HepG2 (cell line): ENCODE data around the gene COL8A2. TPM values are rescaled to one million over a fixed set of nuclear protein-coding genes. Genes with fewer than 3 reads are reported as not detected.

Experiments used
- ARNT ChIP-seq: fragments of 450-650 bp; IDR thresholded peaks from 2 replicates; pipeline ENCODE4 v1.6.1; 2017
- ATF1 ChIP-seq: IDR thresholded peaks from 2 replicates; pipeline ENCODE4 v1.6.1; 2016; ENCODE audit warnings: mild to moderate bottlenecking, control low read depth
- CREBL2 ChIP-seq: sonication (generic); formaldehyde crosslinking; IDR thresholded peaks from 2 replicates; pipeline ENCODE4 v1.8.1; 2023; ENCODE audit warnings: missing genetic modification reagents, mild to moderate bottlenecking, borderline replicate concordance
- KDM5B ChIP-seq: sonication (generic); formaldehyde crosslinking; IDR thresholded peaks from 2 replicates; pipeline ENCODE4 v1.4.0; 2020; ENCODE audit warnings: missing genetic modification reagents, mild to moderate bottlenecking, borderline replicate concordance
- RBM22 ChIP-seq: fragments of 200-400 bp; formaldehyde crosslinking; optimal IDR thresholded peaks from 2 replicates; pipeline ENCODE3; 2017; ENCODE audit warnings: mild to moderate bottlenecking, low read length, moderate library complexity
- RXRA ChIP-seq: sonication (generic); formaldehyde crosslinking; IDR thresholded peaks from 2 replicates; pipeline ENCODE4 v1.5.1; 2020; ENCODE audit warnings: missing genetic modification reagents
- TCF12 ChIP-seq, 2 experiments: fragments of 450-650 bp in 1 of 2; sonication (generic) in 1 of 2; formaldehyde crosslinking in 1 of 2; IDR thresholded peaks; 2 replicates each; pipeline versions ENCODE4 v1.6.1 to v1.8.0; 2017 to 2022; ENCODE audit warnings: antibody characterized with exemption in 1 of 2, mild to moderate bottlenecking in 1 of 2, missing genetic modification reagents in 1 of 2, moderate library complexity in 1 of 2
- THAP11 ChIP-seq: IDR thresholded peaks from 2 replicates; pipeline ENCODE4 v1.6.1; 2016; ENCODE audit warnings: missing biosample characterization, missing genetic modification reagents
- THAP9 ChIP-seq: sonication (generic); formaldehyde crosslinking; IDR thresholded peaks from 2 replicates; pipeline ENCODE4; 2020; ENCODE audit warnings: missing genetic modification reagents, mild to moderate bottlenecking, borderline replicate concordance
- ZBTB39 ChIP-seq: sonication (generic); formaldehyde crosslinking; IDR thresholded peaks from 2 replicates; pipeline ENCODE4 v1.5.0; 2020; ENCODE audit warnings: missing genetic modification reagents
- ZGPAT ChIP-seq: IDR thresholded peaks from 2 replicates; pipeline ENCODE4 v1.6.1; 2016; ENCODE audit warnings: mild to moderate bottlenecking
- ZNF121 ChIP-seq: sonication (generic); formaldehyde crosslinking; IDR thresholded peaks from 2 replicates; pipeline ENCODE4 v1.5.0; 2020; ENCODE audit warnings: mild to moderate bottlenecking, missing genetic modification reagents
- ZNF34 ChIP-seq: sonication (generic); formaldehyde crosslinking; IDR thresholded peaks from 2 replicates; pipeline ENCODE4 v1.4.0; 2020; ENCODE audit warnings: mild to moderate bottlenecking, missing genetic modification reagents, borderline replicate concordance
- ZNF574 ChIP-seq: sonication (generic); formaldehyde crosslinking; IDR thresholded peaks from 2 replicates; pipeline ENCODE4 v1.4.0; 2020; ENCODE audit warnings: missing genetic modification reagents
- ZNF75D ChIP-seq: sonication (generic); formaldehyde crosslinking; IDR thresholded peaks from 2 replicates; pipeline ENCODE4 v1.8.1; 2023; ENCODE audit warnings: missing genetic modification reagents, mild to moderate bottlenecking, borderline replicate concordance
- ZNF841 ChIP-seq: sonication (generic); formaldehyde crosslinking; IDR thresholded peaks from 2 replicates; pipeline ENCODE4 v1.8.1; 2023; ENCODE audit warnings: missing genetic modification reagents, borderline replicate concordance
- ZSCAN30 ChIP-seq: sonication (generic); formaldehyde crosslinking; IDR thresholded peaks from 2 replicates; pipeline ENCODE4 v1.5.0; 2020; ENCODE audit warnings: mild to moderate bottlenecking, missing genetic modification reagents
- polyA plus RNA-seq, 8 experiments: library from polyadenylated mRNA; depleted of rRNA in 3 of 8; stranded (reverse) in 7 of 8; unstranded in 1 of 8; fragments of >200 nt; fragmentation: Illumina TruSeq in 4 of 8; extraction: Trizol in 4 of 8; gene quantifications; 2 replicates each; pipeline versions ENCODE4 v1.2.1 to v1.2.3, GENCODE V29; 2011 to 2016; ENCODE audit warnings: low read depth in 4 of 8, missing spikeins in 1 of 8, mixed read lengths in 1 of 8; ENCODE audit not compliant: insufficient read depth in 1 of 8
- total RNA-seq, 5 experiments: library from RNA; depleted of rRNA; stranded (reverse); fragments of >200 nt; fragmentation: Illumina TruSeq; extraction: Trizol; gene quantifications; 2 replicates each; pipeline ENCODE4 v1.2.3, GENCODE V29; 2016; ENCODE audit warnings: low read depth in 1 of 5
- TF ChIP-seq, protein P1 (sequence below): sonication (generic); formaldehyde crosslinking; IDR thresholded peaks from 2 replicates; pipeline ENCODE4 v1.5.0; 2020; ENCODE audit warnings: missing genetic modification reagents

The COL8A2 gene
- total and polyA plus RNA-seq, 2 of the 13 experiments (the other 11 are each of a cell fraction or from before 2014, with no cell fraction given) = 0.13 to 0.24 TPM

GRCh38 chr1:36150296-36151133 lies 25.5 kb upstream of the COL8A2 start (continued):
- TF ChIP-seq THAP9 (CRISPR knock-in tag) = no peak; the same call in 1 of the 2 replicates
- TF ChIP-seq ZNF841 (CRISPR knock-in tag) = no peak
- no peak for TF ChIP-seq ATF1
- TF ChIP-seq TCF12 (IDR thresholded peaks at IDR 0.05) = no peak
- TF ChIP-seq TCF12 (CRISPR knock-in tag; IDR thresholded peaks at IDR 0.05) = no peak
- TF ChIP-seq THAP11 (CRISPR knock-in tag) = peak; percentile 82
- no peak for TF ChIP-seq CREBL2
- TF ChIP-seq, protein P1, sequence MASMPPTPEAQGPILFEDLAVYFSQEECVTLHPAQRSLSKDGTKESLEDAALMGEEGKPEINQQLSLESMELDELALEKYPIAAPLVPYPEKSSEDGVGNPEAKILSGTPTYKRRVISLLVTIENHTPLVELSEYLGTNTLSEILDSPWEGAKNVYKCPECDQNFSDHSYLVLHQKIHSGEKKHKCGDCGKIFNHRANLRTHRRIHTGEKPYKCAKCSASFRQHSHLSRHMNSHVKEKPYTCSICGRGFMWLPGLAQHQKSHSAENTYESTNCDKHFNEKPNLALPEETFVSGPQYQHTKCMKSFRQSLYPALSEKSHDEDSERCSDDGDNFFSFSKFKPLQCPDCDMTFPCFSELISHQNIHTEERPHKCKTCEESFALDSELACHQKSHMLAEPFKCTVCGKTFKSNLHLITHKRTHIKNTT (CRISPR knock-in tag) = no peak
- no peak for TF ChIP-seq RBM22
- no peak for TF ChIP-seq KDM5B (CRISPR knock-in tag)
- TF ChIP-seq ZSCAN30 (CRISPR knock-in tag) = no peak
- TF ChIP-seq ZNF75D (CRISPR knock-in tag) = no peak
- TF ChIP-seq ZNF121 = no peak
- no peak for TF ChIP-seq ARNT
- no peak for TF ChIP-seq ZNF34
- TF ChIP-seq ZNF574 = no peak; the same call in 1 of the 2 replicates
- TF ChIP-seq ZBTB39 = no peak
- TF ChIP-seq ZGPAT = peak; percentile 61
- peak; percentile 59; the same call in 1 of the 2 replicates for TF ChIP-seq RXRA (CRISPR knock-in tag)
